Neural crest cell (in vitro differentiated cells): ENCODE results near the gene CDKN1B. TPM values are rescaled to one million over a fixed set of nuclear protein-coding genes. Genes with fewer than 3 reads are reported as not detected.
A peak's percentile ranks its signal among the peaks of the same experiment; 100 is the strongest.

Experiments used
- DNase-seq: peaks from one replicate; pipeline ENCODE4 v3.0.0; 2021; ENCODE audit warnings: low read depth, mixed read lengths, low spot score
- H3K27ac Mint-ChIP-seq: one replicate; pipeline ENCODE4 v1.8.0; 2021; ENCODE audit warnings: mild to moderate bottlenecking, mixed read lengths; ENCODE audit not compliant: unreplicated experiment
- H3K27me3 Mint-ChIP-seq: 2 replicates; pipeline ENCODE4 v1.8.0; 2021; ENCODE audit warnings: low read depth, mild to moderate bottlenecking, mixed read lengths
- H3K36me3 Mint-ChIP-seq: 2 replicates; pipeline ENCODE4 v1.8.0; 2021; ENCODE audit warnings: low read depth, mild to moderate bottlenecking, mixed read lengths
- H3K4me1 Mint-ChIP-seq: 2 replicates; pipeline ENCODE4 v1.8.0; 2021; ENCODE audit warnings: mixed read lengths
- H3K4me3 Mint-ChIP-seq: one replicate; pipeline ENCODE4 v1.8.0; 2021; ENCODE audit warnings: mild to moderate bottlenecking, mixed read lengths
- H3K9me3 Mint-ChIP-seq: 2 replicates; pipeline ENCODE4 v1.8.0; 2021; ENCODE audit warnings: mixed read lengths
- total RNA-seq: library from RNA; stranded (reverse); gene quantifications from 2 replicates; pipeline ENCODE4 v1.2.1, GENCODE V29; 2021
- TF ChIP-seq, protein P1 (sequence below): fragments of 200-600 bp; sonication (generic); conservative IDR thresholded peaks from 2 replicates; pipeline ENCODE4 v1.5.0; 2021; ENCODE audit warnings: antibody characterized with exemption, mild to moderate bottlenecking

Gene CDKN1B
- total RNA-seq, 1 donor from 2014 or later = 47.9 TPM

DNA sequence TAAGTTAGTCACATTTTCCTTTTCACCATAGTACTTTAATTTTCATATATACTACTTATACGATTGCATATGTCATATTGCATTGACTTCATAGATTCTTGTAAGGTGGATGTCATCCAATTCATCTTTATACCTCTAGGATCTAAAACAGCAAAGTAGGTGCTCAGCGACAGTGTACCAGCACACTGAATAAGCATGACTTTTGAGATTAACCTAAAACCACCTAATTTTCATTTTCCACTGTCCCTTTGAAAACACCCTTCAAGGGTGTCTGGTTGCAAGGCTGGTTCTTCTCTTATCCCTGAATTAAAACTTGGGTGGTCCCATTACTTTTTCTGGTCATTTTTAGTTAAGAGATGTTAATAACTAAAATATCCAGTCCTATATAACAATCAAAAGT lies 25.6 kb upstream of the CDKN1B start:
- Mint-ChIP-seq H3K27me3 (peaks cover under 1% of the 10 kb centered on the region), H3K4me3 (no peak overlapping the region), H3K27ac (no peak overlapping the region), H3K4me1 (peaks cover 9% of the 10 kb centered on the region), H3K36me3 (no peaks in the 10 kb centered on the region), H3K9me3 (no peaks in the 10 kb centered on the region)
- TF ChIP-seq, protein P1, sequence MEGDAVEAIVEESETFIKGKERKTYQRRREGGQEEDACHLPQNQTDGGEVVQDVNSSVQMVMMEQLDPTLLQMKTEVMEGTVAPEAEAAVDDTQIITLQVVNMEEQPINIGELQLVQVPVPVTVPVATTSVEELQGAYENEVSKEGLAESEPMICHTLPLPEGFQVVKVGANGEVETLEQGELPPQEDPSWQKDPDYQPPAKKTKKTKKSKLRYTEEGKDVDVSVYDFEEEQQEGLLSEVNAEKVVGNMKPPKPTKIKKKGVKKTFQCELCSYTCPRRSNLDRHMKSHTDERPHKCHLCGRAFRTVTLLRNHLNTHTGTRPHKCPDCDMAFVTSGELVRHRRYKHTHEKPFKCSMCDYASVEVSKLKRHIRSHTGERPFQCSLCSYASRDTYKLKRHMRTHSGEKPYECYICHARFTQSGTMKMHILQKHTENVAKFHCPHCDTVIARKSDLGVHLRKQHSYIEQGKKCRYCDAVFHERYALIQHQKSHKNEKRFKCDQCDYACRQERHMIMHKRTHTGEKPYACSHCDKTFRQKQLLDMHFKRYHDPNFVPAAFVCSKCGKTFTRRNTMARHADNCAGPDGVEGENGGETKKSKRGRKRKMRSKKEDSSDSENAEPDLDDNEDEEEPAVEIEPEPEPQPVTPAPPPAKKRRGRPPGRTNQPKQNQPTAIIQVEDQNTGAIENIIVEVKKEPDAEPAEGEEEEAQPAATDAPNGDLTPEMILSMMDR = no peak
- no peak for DNase-seq

DNA sequence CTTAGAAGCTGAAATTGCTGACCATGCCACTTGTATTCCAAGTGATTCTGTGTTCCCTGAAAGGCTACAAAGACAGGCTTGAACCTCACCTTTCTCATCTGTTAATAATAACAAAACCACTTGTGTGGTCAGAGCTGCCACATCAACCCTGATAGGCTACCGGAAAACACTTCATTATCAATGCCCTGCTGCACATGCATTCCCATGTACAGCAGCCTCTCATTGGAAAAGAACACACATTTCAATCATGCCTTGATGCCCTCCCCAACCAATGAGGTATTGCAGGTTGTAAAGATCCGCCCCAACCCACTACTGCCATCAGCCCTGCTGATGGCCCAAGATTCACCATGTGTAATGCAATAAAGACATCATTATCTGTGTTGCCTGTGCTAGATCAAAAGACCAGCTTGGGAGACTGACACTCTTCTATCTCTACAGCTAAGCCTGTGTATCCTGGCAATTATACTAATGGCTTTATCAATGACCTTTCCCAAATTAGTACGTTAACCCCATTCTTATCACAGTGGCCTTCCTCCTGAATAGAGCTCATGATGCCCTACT lies 24.0 kb upstream of the CDKN1B start:
- Mint-ChIP-seq H3K27ac (no peak overlapping the region), H3K4me1 (peaks cover 15% of the 10 kb centered on the region), H3K36me3 (no peaks in the 10 kb centered on the region), H3K9me3 (no peaks in the 10 kb centered on the region), H3K27me3 (peaks cover 14% of the 10 kb centered on the region), H3K4me3 (peak overlapping the region; percentile 22)
- TF ChIP-seq, protein P1 = no peak
- no peak for DNase-seq

DNA sequence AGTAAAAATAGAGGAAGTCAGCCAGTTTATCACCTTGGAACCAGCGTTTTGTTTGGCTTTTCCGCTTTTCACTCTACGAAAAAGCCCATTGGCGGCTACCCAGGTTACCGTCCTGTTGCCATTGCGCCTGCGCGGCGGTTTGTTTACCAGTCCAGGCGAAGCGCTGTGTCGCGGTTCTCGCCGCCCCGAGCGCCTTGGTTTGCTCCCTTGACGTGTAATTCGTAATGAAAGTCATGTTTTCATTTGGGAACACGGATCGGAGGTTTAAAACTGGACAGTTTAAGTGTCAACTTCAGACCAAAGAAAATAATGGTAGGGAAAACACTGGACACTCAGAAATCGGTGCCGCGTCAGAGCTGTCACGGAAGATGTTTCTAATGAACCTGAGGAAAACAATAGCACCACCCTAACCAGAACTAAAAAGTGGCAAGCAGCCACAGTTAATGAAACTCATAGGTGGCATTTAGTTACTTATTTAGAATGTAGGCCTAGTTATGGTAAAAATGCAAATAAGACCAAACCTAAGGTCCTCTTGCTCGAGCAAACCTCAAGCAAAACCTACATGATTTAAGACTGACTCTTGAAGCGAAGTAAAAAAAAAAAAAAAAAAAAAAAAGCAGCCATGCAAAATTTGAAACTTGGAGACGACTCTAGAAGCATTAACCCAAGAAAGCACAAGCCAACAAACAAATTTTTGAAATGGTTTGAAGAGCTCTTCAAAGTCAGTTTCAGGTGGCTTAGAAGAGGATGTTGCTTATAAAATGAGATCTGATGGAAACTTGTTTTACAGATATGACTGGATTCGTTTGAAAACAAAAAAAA lies 20.4 kb upstream of the CDKN1B start:
- Mint-ChIP-seq H3K27me3 (peaks cover 21% of the 10 kb centered on the region), H3K36me3 (no peaks in the 10 kb centered on the region), H3K4me3 (peak overlapping the region; percentile 90), H3K9me3 (no peaks in the 10 kb centered on the region), H3K27ac (peak overlapping the region; percentile 97), H3K4me1 (peaks cover 15% of the 10 kb centered on the region)
- TF ChIP-seq, protein P1 = peak; percentile 1
- peak; percentile 78 for DNase-seq

DNA sequence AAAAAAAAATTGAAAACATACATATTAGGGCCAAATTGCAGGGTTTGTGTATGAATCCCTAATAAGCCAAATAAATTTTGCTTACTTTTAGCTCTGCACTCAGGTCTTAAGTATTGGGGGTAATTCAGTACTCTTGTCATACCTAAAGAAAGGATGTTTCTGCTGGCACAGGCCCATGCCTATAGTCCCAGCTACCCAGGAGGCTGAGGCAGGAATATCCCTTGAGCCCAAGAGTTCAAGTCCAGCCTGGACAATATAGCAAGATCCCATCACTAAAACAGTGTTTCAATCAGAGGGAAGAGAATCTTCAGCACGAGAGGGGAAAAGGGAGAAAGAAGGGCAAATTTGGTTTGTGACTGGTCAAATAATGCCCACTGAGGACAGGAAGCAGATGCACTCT lies 17.8 kb upstream of the CDKN1B start:
- peaks cover 15% of the 10 kb centered on the region for H3K4me1 Mint-ChIP-seq
- H3K36me3 Mint-ChIP-seq = no peaks in the 10 kb centered on the region
- H3K27ac Mint-ChIP-seq = no peak overlapping the region
- no peak for DNase-seq
- peaks cover 21% of the 10 kb centered on the region for H3K27me3 Mint-ChIP-seq
- H3K9me3 Mint-ChIP-seq = no peaks in the 10 kb centered on the region
- H3K4me3 Mint-ChIP-seq = no peak overlapping the region
- TF ChIP-seq, protein P1 = no peak

DNA sequence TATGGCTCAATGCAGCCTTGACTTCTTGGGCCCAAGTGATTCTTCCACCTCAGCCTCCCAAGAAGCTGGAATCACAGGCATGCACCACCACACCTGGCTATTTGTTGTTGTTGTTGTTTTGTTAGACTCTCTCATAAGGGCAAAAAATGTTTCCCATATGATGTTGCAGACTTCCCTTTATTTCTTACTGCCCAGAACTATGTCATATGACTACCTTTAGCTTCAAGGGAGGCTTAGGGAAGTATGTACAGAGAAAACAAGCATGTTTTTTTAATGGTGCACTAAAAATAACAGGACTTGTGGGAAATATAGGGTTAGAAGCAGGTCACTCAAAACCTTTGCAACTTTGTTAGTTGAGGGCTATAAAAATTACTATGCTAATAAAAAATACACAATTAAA lies 16.9 kb upstream of the CDKN1B start:
- H3K27ac Mint-ChIP-seq = no peak overlapping the region
- no peaks in the 10 kb centered on the region for H3K36me3 Mint-ChIP-seq
- no peak overlapping the region for H3K4me3 Mint-ChIP-seq
- peaks cover 21% of the 10 kb centered on the region for H3K27me3 Mint-ChIP-seq
- TF ChIP-seq, protein P1 = no peak
- DNase-seq = no peak
- no peaks in the 10 kb centered on the region for H3K9me3 Mint-ChIP-seq
- H3K4me1 Mint-ChIP-seq = peaks cover 20% of the 10 kb centered on the region
